ENCODE results near the gene ARID5B.

Gene ARID5B

GRCh38 chr10:62012318-62012717 is 110.8 kb downstream of the ARID5B start:
- Histone ChIP-seq H3K4me3 (no peak overlapping the region), H3K27ac (no peak overlapping the region)
- DNase-seq (ENCODE audit: low spot score), result no peak
- TF ChIP-seq CTCF (IDR thresholded peaks at IDR 0.05), result no peak

GRCh38 chr10:62014510-62014909 is 113.0 kb downstream of the ARID5B start:
- TF ChIP-seq CTCF (IDR thresholded peaks at IDR 0.05), result no peak
- DNase-seq (ENCODE audit: low spot score), result no peak
- H3K4me3 ChIP-seq, result no peak overlapping the region
- no peak overlapping the region for H3K27ac ChIP-seq

- DNase-seq (ENCODE audit: low spot score), result no peak
- H3K27ac ChIP-seq, result peak overlapping the region; percentile 36 to 77
- no peak overlapping the region for H3K4me3 ChIP-seq
- TF ChIP-seq CTCF (IDR thresholded peaks at IDR 0.05), result no peak
These were observed 114.5 kb downstream of the ARID5B start for GRCh38 chr10:62015994-62016393.

GRCh38 chr10:62016623-62017490 is 115.4 kb downstream of the ARID5B start:
- Histone ChIP-seq H3K4me3 (no peak overlapping the region), H3K27ac (peak overlapping the region; percentile 36 to 77)
- no peak for TF ChIP-seq CTCF (IDR thresholded peaks at IDR 0.05)
- DNase-seq (ENCODE audit: low spot score), result no peak

- no peak for DNase-seq (ENCODE audit: low spot score)
- peak overlapping the region; percentile 36 to 77 for H3K27ac ChIP-seq
- no peak overlapping the region for H3K4me3 ChIP-seq
- TF ChIP-seq CTCF (IDR thresholded peaks at IDR 0.05), result no peak
These were observed 116.0 kb downstream of the ARID5B start for GRCh38 chr10:62017491-62017870.

- DNase-seq (ENCODE audit: low spot score), result no peak
These were observed 116.8 kb downstream of the ARID5B start for GRCh38 chr10:62018131-62018911.

More at GRCh38 chr10:62018131-62018911, 116.8 kb downstream of the ARID5B start:
- Histone ChIP-seq H3K27ac (peak overlapping the region; percentile 70 to 80), H3K4me3 (no peak overlapping the region)
- TF ChIP-seq CTCF (IDR thresholded peaks at IDR 0.05), result no peak
